Globus pallidus (tissue), 1 donor: ENCODE data around the gene LRRK1.
A peak's percentile ranks its signal among the peaks of the same experiment; 100 is the strongest.

Source experiments
- DNase-seq: peaks from one replicate; pipeline ENCODE4 v3.0.0-alpha.2; 2015; ENCODE audit warnings: low spot score

Gene LRRK1

DNA sequence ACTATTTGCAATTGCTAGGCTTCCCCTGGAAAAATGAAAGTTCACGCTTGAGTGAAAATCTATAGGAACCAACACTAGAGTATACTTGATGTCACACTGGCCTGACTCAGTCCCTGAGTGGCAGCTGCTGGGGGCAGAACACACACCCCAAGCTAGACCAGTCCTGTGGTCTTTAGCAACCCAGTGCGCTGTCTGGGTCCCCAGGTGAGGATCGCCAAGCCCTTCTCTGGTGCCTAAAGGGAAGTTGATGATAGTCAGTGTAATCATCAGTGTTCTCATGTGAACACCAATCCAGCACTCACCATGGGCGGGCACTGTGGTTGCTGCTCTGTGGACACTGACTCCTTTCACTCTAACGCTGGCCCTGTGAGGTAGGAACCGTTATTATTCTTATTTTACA is 28.3 kb upstream of the LRRK1 start:
- no peak for DNase-seq

DNA sequence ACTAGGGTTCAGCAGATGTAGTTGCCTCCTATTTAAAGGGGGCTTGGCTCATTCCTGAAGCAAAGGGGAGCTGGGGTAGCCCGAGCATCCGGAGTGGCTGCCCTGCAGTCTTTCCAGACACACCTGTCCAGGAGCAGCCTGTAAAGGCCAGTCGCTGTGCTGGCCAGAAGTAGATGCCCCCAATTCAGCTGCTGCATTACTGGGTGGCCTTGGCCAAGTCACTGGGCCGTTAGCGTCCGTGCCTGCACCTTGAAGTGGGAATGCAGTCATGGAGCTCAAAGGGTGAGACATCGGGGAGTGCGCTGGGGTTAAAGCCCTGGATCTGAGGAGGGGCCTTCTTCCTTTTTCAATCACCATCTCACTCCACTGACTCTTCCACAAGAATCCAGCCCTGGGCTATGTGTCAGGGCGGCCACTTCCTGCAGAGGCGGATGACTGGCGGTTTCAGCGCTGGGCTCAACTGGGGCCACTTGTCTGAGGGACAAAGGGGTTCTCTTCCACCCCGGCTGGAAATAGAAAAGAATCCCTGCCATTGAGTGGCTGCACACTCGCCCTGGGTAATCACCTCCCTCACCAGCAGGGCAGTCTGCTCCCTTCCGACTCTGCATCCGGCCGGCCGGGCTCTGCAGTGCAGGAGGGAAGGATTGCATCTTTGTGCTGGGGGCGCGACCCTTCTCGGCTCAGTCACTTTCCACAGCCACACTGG is 27.7 kb upstream of the LRRK1 start:
- DNase-seq: peak; percentile 59

DNA sequence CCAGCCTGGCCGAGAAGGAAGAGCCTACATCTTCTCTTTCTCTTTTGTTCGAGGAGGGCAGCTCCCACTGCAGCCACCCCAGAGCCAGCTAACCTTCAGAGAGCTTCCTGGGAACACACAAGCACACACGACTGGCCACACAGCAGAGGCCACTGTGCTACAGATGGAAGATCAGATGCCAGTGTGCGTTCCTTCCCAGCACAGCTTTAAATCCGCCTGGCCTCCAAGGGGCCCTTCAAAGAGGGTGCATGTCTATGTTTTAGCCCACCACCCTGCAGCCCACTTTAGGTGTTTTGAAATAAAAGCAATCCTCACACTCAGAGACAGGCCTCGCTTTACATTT is 27.2 kb upstream of the LRRK1 start:
- no peak for DNase-seq

DNA sequence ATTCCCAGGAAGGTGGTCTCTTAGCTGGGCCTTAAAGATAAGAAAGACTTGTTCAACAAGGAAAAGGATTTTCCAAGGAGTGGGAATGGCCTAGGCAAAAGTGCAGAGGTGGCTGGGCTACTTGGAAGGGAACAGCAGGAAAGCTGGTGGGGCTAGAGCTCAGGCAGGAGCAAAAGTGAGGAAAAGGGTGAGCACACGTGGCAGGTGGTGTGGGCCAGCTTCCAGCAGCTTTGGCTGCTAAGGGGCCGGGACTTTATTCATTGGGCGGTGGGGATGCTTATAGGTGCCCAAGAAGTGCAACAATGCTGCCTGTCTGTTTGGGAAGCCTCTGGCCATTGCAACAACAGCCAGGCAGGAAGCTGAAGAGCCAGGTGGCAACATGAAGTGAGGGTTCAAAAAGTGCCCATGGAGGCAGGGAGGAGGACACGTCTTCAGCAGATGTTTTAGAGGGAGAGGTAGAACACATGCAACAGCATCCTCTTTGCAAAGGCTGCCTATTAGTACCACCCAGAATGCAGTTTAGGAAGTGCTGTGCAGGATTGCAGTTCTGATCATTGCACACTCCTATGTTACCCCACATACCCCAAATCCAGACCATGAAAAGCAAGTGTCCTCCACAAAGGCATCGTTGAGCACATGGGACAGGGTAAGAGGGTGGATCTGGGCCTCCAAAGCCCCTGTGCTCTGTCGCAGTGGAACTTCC is 25.7 kb upstream of the LRRK1 start:
- DNase-seq: no peak

DNA sequence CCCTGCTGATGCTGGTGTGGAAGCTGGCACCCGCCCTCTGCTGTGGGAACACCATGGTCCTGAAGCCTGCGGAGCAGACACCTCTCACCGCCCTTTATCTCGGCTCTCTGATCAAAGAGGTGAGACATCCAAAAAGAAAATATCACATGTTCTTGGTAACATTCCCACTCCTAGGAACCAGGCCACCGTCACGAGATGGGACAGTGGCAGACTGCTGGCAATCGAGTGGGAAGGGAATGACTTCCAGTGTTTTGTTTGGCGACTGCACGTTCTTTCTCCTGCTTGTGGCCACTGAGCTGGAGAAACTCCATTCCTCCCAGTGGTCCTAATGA is 25.2 kb upstream of the LRRK1 start:
- DNase-seq: no peak

DNA sequence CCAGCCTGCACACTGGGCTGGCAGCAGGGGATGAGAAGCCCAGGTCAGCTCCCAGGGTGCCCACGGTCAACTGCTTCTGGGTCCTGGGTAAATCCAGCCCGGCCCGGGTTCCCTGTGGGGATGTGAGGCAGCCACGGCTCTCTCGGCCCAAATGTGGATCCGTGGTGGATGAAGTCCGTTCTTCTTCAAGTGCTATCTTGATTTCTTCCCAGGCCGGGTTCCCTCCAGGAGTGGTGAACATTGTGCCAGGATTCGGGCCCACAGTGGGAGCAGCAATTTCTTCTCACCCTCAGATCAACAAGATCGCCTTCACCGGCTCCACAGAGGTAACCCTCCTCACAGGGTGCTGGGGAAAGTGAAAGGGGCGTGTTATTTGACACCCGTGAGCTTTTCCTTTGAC is 23.4 kb upstream of the LRRK1 start:
- DNase-seq: no peak

DNA sequence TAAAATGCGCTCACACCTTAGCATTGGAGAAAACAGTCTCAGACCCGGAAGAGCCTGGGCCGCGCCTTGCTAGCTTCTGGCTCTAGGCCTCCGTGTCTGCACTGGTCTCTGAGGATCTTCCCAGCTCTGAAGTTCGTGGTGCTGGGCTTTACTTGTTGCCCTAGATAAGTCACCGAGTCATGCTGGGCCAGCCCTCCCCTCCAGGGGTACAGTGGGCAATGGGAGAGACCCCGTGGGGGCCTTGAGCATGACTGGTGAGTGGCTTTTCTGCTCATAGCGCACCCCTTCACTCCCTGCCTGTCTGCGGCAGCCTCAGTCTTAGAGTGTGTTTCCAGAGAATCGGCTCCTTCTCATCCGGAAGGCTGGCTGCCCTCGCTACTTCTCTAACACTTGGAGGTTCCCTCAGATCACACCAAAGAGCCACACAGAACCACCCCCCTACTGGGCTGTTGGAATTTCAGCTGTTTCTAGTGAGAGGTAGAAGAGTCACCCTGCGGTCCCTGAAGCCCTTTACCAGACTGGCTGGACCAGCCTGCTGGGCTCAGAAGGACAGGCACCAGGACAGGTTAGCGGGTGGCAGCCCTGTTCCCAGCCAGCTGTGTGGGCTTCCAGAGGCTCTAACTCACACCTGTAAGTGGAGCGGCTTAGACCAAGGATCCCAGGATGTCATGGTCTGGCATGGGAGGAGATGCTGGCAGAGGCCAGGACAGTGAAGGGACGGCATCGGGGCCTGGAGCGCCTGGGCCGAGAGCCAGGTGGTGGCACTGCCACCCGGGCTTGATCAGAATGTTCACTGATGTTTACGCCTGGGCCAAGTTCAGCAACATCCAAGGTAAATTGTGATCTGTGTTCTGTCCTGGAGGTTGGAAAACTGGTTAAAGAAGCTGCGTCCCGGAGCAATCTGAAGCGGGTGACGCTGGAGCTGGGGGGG is 21.7 kb upstream of the LRRK1 start:
- no peak for DNase-seq

DNA sequence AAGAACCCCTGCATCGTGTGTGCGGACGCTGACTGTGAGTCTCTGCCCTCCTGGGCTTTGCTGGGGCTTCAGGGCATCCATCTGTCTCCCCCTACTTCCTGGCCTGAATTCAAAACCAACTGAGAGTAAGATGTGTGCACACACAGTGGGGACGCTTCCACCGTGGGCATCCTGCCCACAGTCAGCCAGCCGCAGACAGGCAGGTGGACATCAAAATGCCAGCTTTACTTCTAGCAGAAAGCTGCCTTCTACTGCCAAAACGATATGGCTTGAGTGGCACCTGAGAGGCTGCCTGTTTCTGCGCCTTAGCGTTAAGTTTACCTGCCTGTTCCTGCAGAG is 21.0 kb upstream of the LRRK1 start:
- no peak for DNase-seq

DNA sequence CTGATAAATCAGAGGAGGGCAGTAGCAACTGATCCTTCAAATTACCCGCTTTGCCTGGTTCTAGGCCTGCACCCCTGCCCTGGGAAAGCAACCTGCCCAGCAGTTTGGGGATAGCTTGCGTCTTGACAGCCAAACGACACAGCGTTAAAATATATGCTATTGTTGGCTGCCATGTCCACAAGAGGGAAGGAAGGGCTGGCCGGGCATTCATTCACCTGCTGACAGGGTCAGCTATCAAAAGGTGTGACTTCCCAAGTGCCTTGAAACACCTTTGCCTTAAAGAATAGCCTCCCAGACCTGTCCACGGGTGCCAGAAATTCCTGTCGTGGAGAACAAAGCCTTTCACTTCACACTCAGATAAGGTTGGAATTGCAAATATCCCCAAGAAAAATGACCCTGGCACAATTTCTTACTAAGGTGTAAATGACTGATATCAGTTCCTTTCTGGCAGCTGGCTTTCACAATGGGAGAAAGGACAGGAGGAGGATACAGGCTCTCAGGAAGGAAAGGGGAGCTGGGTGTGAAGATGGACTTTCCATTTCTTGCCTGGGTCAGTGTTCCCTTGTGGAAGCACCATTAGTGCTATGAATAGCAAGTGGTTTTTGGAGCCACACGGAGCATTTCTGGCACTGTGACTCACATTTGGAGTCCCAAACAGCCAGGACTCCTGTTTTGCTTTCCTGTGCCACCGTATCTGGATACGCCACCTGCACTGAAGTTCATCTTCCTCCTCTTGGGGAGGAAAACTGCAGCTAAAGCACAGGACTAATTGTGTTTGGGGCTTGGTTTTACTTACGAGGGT is 20.3 kb upstream of the LRRK1 start:
- no peak for DNase-seq

DNA sequence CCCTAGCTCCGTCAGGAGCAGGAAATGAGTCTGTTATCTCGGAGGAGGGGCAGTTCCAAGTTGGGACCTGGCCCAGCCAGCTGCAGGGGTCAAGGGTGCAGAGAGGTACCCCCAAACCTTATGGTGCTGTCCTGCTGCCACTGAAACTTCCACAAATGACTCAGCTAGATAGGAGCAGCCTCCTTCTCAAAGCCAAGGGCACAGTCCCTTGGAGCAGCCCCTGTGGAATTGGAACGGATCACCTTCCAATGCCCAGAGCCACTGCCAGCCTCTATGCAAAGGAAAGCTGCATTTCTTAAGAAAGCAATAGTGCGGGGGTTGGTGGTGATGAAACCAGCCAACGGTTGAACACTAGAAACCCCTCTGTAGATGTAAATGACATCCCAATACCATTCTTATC is 19.6 kb upstream of the LRRK1 start:
- DNase-seq: no peak

DNA sequence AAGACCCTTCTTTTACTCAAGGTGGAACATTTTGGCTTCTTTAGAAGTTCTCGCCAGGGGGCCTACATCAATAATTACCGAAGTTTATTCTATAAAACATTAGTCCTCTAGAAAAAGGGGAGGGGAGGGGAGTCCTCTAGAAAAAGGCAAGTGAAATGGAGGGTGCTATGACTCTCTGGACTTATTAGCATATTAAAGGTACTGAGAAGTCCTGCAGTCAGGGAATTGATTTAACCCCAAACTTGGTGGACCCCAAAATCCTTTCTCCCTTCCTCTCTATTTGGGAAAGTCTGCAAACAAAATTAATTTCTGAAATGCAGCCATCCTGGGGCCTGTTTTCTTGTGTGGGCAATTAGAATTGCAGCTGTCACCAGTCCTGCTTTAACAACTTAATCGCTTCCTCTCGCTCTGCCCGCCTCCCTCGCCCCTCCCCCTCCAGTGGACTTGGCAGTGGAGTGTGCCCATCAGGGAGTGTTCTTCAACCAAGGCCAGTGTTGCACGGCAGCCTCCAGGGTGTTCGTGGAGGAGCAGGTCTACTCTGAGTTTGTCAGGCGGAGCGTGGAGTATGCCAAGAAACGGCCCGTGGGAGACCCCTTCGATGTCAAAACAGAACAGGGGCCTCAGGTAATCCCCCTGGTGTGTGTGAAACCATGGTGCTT is 18.9 kb upstream of the LRRK1 start:
- no peak for DNase-seq

DNA sequence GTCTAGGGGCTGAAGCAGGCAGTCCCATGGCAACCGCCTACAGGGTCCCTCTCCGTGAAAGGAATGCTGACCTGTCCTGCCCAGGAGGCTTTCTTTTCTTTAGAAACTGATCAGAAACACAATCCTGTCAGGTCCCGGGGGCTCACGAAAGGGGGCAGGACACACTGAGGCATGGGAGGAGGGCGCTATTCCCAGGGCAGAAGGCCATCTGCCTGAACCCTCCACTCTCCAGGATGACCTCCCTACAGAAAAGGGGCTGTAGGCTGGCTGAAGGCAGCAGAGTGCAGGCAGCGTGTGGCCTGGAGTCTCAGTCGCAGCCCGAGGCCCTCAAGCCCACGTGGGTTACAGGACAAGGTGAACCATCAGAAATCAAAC is 18.4 kb upstream of the LRRK1 start:
- DNase-seq: no peak

DNA sequence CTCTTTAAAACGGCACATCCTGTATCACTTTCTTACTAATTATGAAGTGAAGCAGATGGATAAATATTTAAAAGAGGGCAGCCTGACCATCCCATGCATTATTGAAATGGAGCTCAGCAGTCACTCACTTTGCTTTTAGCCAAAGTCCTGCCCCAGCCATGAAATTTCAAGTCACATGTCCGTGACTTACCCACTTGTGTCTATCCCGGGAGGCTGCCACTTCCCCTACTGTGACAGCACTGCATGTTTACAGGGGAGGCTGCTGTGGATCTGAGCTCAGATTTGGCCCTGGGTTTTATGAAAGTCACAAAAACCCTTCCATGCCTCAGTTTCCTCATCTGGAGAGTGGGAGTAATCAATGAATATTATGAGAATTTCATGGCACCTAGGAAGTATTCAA is 17.9 kb upstream of the LRRK1 start:
- no peak for DNase-seq

DNA sequence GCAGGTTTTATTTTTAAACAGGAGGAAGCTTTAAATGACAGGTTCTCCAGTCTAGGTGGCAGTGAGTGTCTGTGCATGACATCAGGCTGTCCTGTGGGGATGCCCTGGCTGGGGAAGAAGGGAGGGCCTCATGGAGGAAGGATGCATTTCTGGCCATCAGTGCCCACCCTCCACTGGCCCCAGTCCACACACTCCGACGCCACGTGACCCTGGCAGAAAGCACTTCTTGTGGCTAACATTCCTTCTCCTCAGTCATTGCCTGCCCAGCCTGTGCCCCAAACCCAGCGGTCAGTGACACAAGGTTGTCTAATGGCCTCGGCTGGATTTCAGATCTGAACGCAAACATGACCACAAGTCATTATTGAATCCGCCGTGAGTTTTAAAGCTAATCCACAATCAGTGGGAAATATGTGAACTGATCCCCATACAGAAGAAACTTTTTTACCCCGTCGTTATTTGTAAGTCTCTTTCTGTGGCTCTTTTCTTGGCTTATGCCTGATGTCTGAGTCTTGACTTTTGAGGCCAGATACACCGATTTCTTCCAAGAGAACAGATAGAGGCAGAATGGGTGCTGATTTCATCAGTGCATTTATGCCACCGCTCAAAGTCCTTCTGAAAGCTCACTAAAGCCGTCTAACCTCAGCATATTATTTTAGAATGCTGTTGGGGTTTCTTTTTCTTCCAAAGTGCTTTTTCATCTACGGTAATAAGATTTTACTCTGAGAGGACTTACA is 17.3 kb upstream of the LRRK1 start:
- DNase-seq: no peak

DNA sequence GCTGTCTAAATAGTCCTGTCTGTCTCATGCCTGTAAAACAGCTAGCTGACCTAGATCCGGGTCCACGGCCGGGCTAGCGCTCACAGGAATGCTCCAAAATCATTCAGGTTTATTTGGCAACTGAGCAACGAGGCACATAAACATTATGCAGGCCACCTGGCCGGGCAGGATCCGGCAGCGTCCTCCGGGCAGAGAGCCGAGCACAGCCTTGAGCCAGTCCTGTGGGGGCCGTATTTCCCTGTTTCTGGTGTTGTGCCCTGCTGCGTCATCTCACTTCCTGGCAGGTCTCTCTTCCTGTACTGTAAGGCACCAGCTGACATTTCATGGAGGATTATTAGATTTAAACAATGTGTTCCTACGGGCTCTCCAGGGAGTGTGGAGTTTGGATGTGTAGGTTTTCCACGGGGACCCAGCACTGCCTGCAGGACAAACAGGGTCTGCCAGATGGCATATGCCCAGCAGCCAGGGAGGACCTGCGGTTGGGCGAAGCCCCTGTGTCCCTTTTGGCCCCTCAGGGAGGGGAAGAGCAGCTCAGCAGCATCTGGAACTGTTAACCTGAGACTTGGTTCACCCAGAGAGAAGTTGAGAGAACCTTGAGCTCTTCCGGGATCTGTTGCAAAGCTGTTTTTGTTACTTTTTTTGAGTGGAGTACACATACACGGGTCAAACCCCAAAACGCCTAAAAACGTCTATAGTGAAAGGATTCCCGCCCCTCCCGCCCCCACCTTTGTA is 16.6 kb upstream of the LRRK1 start:
- peak; percentile 18 for DNase-seq

DNA sequence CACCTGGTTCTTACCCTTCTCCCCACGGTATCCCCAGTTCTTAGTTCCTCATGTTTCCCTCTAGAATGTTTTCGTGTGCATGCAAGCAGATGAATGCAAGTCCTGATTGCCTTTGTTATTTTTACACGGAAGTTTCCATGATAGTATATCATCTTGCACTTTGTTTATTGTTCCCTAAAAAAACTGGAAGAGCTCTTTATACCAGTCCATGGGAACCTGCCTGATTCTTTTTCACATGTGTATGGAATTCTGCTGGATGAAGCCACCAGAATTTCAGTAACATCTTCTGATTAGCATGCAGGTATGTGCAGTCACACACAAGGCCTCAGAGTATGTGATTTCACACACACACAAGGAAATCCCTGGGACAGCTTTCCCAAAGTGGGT is 16.0 kb upstream of the LRRK1 start:
- DNase-seq: no peak

DNA sequence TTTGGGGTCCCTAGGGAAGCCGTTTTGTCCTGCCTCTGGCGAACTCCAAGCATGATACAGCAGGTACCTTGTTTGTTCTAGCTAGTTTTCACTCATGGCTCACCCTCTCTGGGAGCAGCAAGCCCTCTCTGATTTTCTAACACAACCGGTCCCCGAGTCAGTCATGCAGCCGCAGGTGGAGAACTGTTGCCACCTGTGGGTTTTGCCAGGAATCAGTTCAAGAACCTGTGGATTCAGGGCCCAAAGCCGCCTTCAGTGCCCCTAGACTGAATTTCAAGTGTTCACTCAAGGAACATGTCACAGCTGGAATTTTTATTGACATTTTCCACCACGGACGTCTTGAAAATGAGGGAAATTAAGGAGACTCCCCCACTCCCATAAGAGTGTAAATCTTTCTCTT is 13.3 kb upstream of the LRRK1 start:
- no peak for DNase-seq

DNA sequence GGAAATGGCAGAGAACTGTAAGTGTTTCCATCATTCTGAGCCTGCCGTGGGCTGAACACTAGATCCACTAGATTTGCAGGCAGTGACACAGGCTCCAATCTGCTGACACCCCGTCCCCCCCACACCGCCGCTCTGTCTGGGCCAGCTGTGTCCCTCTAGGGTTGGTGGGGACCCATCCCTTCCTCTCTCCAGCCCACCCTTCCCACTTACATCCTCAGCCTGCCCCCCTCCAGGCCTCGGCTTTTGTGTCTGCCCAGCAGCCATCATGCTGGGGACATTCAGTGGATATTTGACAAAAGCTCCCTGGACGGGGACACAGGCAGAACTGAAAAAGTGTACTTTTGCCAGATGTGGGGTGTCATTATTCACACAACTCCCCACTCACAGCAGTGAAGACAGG is 10.7 kb upstream of the LRRK1 start:
- DNase-seq: no peak

DNA sequence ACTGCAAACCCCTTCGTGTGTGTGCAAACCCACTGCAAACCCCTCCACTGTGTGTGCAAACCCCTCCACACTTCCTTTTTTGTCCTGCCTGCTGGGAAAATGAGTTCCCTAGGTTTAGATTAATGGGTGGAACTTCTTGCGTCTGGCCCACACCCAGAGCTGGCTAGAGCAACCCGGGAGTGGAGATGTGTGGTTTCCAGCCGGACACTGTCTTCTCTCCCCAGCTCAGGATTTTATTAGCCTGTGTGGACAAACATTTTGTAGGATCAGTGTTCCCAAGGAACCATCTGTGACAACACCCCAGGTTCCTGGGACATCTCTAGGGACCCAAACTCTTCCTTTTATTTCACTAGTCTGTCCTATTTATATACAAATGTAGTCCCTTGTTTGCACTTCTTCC is 9.6 kb upstream of the LRRK1 start:
- DNase-seq: no peak
